ENCODE measurements around the gene CACNA1B. TPM values are rescaled to one million over a fixed set of nuclear protein-coding genes. Genes with fewer than 3 reads are reported as not detected.

The CACNA1B gene
- total and polyA plus RNA-seq, 2 donors (not counting 1 experiment from before 2014, with no cell fraction given): 0.15 TPM; not detected in 1

GRCh38 chr9:137853392-137853995, 24.1 kb upstream of the CACNA1B start:
- Histone ChIP-seq H3K9me3 (ENCODE audit: control extremely low read depth in 1 of 3, control insufficient read depth in 2 of 3, insufficient read depth in 1 of 3, low read length in 2 of 3) (peaks cover 0 to 31% (median 14%) of the 10 kb centered on the region in 3 donors), H3K36me3 (replicated peaks in 1 of 2; ENCODE audit: control extremely low read depth in 1 of 2, control insufficient read depth in 1 of 2, extremely low read depth in 1 of 2, insufficient read depth in 2 of 2, low read length in 1 of 2) (no peaks in the 10 kb centered on the region), H3K4me2 (replicated peaks; ENCODE audit: low read depth, low read length, poor library complexity, severe bottlenecking) (no peak overlapping the region), H3K4me1 (ENCODE audit: control insufficient read depth in 2 of 2, insufficient read depth in 2 of 2, low read length in 2 of 2) (no peaks in the 10 kb centered on the region), H2AFZ (ENCODE audit: insufficient read depth, low read depth, low read length, poor library complexity, severe bottlenecking) (no peak overlapping the region), H3K4me3 (ENCODE audit: control extremely low read depth in 1 of 5, extremely low read depth in 1 of 5, insufficient read depth in 1 of 5, low read depth in 2 of 5, low read length in 4 of 5) (no peak overlapping the region), H3K27ac (ENCODE audit: low read length in 2 of 2) (no peak overlapping the region), H3K79me2 (ENCODE audit: control insufficient read depth, insufficient read depth, low read length) (no peaks in the 10 kb centered on the region), H4K20me1 (ENCODE audit: control insufficient read depth, insufficient read depth, low read length, poor library complexity, severe bottlenecking) (no peaks in the 10 kb centered on the region), H3K27me3 (replicated peaks in 1 of 4; ENCODE audit: control extremely low read depth in 1 of 4, control insufficient read depth in 3 of 4, insufficient read depth in 4 of 4, low read length in 3 of 4) (no peaks in the 10 kb centered on the region), H3K9ac (ENCODE audit: low read length) (no peak overlapping the region)
- no peak overlapping the region for H3K27ac Mint-ChIP-seq
- no peak for TF ChIP-seq EZH2 (IDR thresholded peaks at IDR 0.05; ENCODE audit: borderline replicate concordance, insufficient read depth, low read depth, low read length, poor library complexity, severe bottlenecking)
- no peak for TF ChIP-seq CTCF (IDR thresholded peaks at IDR 0.05)
- CTCF ChIA-PET: no interaction called here
- POLR2A ChIA-PET: no interaction called here
- H3K4me1 Mint-ChIP-seq: no peaks in the 10 kb centered on the region
- intact Hi-C loops (cut with micrococcal nuclease): no loop called here
- no peak overlapping the region for H3K4me3 Mint-ChIP-seq
- peaks cover 13% of the 10 kb centered on the region for H3K9me3 Mint-ChIP-seq (ENCODE audit: insufficient read depth)
- whole genome bisulfite sequencing (ENCODE audit: insufficient coverage): no CpG with 5 or more reads among the region's 1 CpG
- DNase-seq: no peak
- no peak for ATAC-seq (ENCODE audit: low read depth)
- H3K27me3 Mint-ChIP-seq: peaks cover 2% of the 10 kb centered on the region

GRCh38 chr9:137860361-137860760, 17.2 kb upstream of the CACNA1B start:
- Histone ChIP-seq H3K36me3 (replicated peaks in 1 of 2; ENCODE audit: control extremely low read depth in 1 of 2, control insufficient read depth in 1 of 2, extremely low read depth in 1 of 2, insufficient read depth in 2 of 2, low read length in 1 of 2) (no peaks in the 10 kb centered on the region), H3K9me3 (ENCODE audit: control extremely low read depth in 1 of 3, control insufficient read depth in 2 of 3, insufficient read depth in 1 of 3, low read length in 2 of 3) (peaks cover 0 to 30% (median 17%) of the 10 kb centered on the region in 3 donors), H3K27me3 (replicated peaks in 1 of 4; ENCODE audit: control extremely low read depth in 1 of 4, control insufficient read depth in 3 of 4, insufficient read depth in 4 of 4, low read length in 3 of 4) (peaks cover 0 to 4% (median 0%) of the 10 kb centered on the region in 4 experiments), H3K27ac (ENCODE audit: low read length in 2 of 2) (no peak overlapping the region), H3K4me1 (ENCODE audit: control insufficient read depth in 2 of 2, insufficient read depth in 2 of 2, low read length in 2 of 2) (no peaks in the 10 kb centered on the region), H3K9ac (ENCODE audit: low read length) (no peak overlapping the region), H3K4me3 (ENCODE audit: control extremely low read depth in 1 of 5, extremely low read depth in 1 of 5, insufficient read depth in 1 of 5, low read depth in 2 of 5, low read length in 4 of 5) (no peak overlapping the region), H3K79me2 (ENCODE audit: control insufficient read depth, insufficient read depth, low read length) (no peaks in the 10 kb centered on the region), H4K20me1 (ENCODE audit: control insufficient read depth, insufficient read depth, low read length, poor library complexity, severe bottlenecking) (no peaks in the 10 kb centered on the region), H3K4me2 (replicated peaks; ENCODE audit: low read depth, low read length, poor library complexity, severe bottlenecking) (no peak overlapping the region), H2AFZ (ENCODE audit: insufficient read depth, low read depth, low read length, poor library complexity, severe bottlenecking) (no peak overlapping the region)
- Mint-ChIP-seq H3K9me3 (ENCODE audit: insufficient read depth) (peaks cover 8% of the 10 kb centered on the region), H3K27me3 (peaks cover 6% of the 10 kb centered on the region), H3K27ac (no peak overlapping the region), H3K4me3 (no peak overlapping the region), H3K4me1 (no peaks in the 10 kb centered on the region)
- intact Hi-C loops (cut with micrococcal nuclease): no loop called here
- ATAC-seq (ENCODE audit: low read depth) (no peak), DNase-seq (no peak)
- POLR2A ChIA-PET: no interaction called here
- 100% methylated on average over 1 of the region's 1 CpG for WGBS (ENCODE audit: insufficient coverage)
- CTCF ChIA-PET: no interaction called here
- no peak for TF ChIP-seq CTCF (IDR thresholded peaks at IDR 0.05)
- TF ChIP-seq EZH2 (IDR thresholded peaks at IDR 0.05; ENCODE audit: borderline replicate concordance, insufficient read depth, low read depth, low read length, poor library complexity, severe bottlenecking): no peak
